H1 (cell line): ENCODE measurements around the gene SHANK2. TPM values are rescaled to one million over a fixed set of nuclear protein-coding genes. Genes with fewer than 3 reads are reported as not detected.

ENCODE experiments used
- ASH2L ChIP-seq: fragments of 200-600, 300-600 bp; sonication (generic); IDR thresholded peaks from one replicate; pipeline ENCODE4 v1.7.1; 2017; ENCODE audit warnings: low read length
- ATF2 ChIP-seq: IDR thresholded peaks from 2 replicates; pipeline ENCODE4 v1.6.1; 2012; ENCODE audit warnings: low read length, inconsistent platforms
- CHD7 ChIP-seq: fragments of 300-600 bp; sonication (generic); IDR thresholded peaks from 2 replicates; pipeline ENCODE4 v1.7.1; 2012; ENCODE audit warnings: low read length, moderate library complexity, mild to moderate bottlenecking, inconsistent platforms; ENCODE audit not compliant: insufficient replicate concordance
- CREB1 ChIP-seq: IDR thresholded peaks from 2 replicates; pipeline ENCODE4 v1.6.1; 2012; ENCODE audit warnings: inconsistent platforms
- FOSL1 ChIP-seq: IDR thresholded peaks from 2 replicates; pipeline ENCODE4 v1.6.1; 2011; ENCODE audit warnings: mild to moderate bottlenecking, low read depth, low read length, moderate library complexity; ENCODE audit not compliant: insufficient read depth
- NRF1 ChIP-seq: IDR thresholded peaks from 2 replicates; pipeline ENCODE4 v1.6.1; 2011; ENCODE audit warnings: mild to moderate bottlenecking, low read depth, low read length, improper control_type of control experiment
- POLR2AphosphoS5 ChIP-seq: IDR thresholded peaks from 2 replicates; pipeline ENCODE4 v1.6.1; 2011; ENCODE audit warnings: low read depth, low read length
- RNF2 ChIP-seq: fragments of 200-900, 300-1000 bp; sonication (generic); IDR thresholded peaks from 2 replicates; pipeline ENCODE4 v1.7.1; 2016; ENCODE audit warnings: borderline replicate concordance, low read depth, mild to moderate bottlenecking, antibody characterized with exemption, low read length; ENCODE audit not compliant: poor library complexity, severe bottlenecking; ENCODE audit errors: missing control alignments
- SP1 ChIP-seq: IDR thresholded peaks from 2 replicates; pipeline ENCODE4 v1.6.1; 2011; ENCODE audit warnings: low read depth, low read length
- SRF ChIP-seq: IDR thresholded peaks from 2 replicates; pipeline ENCODE4 v1.6.1; 2011; ENCODE audit warnings: mild to moderate bottlenecking, low read depth, low read length, moderate library complexity
- polyA plus RNA-seq, 7 experiments: library from polyadenylated mRNA; depleted of rRNA in 3 of 7; stranded (reverse) in 5 of 7; unstranded in 2 of 7; fragments of >200 nt in 5 of 7; fragments of 200-250 nt in 2 of 7; gene quantifications; 1 replicate in 5 of 7; 2 replicates in 1 of 7; 4 replicates in 1 of 7; pipeline versions ENCODE4 v1.2.1 to v1.2.3, GENCODE V29; 2011 to 2013; ENCODE audit warnings: missing spikeins in 2 of 7, mixed read lengths in 2 of 7
- total RNA-seq: library from RNA; stranded (reverse); fragmentation: NEBNext Ultra II Directional; extraction: Animal tissue kit (Norgen Biotek cat#: 25700); gene quantifications from 2 replicates; pipeline ENCODE4 v1.2.1, GENCODE V29; 2021

The SHANK2 gene
- total and polyA plus RNA-seq, 2 of the 8 experiments (the other 6 are each of a cell fraction or from before 2014, with no cell fraction given): 10.1 to 54.2 TPM

- no peak for TF ChIP-seq CHD7
- TF ChIP-seq ASH2L: no peak
- TF ChIP-seq NRF1: no peak
- TF ChIP-seq CREB1: no peak
- TF ChIP-seq POLR2AphosphoS5: no peak
- TF ChIP-seq SP1: no peak
- TF ChIP-seq ATF2: no peak
- no peak for TF ChIP-seq SRF
- TF ChIP-seq FOSL1: no peak
- TF ChIP-seq RNF2: no peak
Observed at GRCh38 chr11:71236836-71237475, 15.4 kb downstream of the SHANK2 start (continued).
